ENCODE data around the gene CPA3.

Gene CPA3

DNA sequence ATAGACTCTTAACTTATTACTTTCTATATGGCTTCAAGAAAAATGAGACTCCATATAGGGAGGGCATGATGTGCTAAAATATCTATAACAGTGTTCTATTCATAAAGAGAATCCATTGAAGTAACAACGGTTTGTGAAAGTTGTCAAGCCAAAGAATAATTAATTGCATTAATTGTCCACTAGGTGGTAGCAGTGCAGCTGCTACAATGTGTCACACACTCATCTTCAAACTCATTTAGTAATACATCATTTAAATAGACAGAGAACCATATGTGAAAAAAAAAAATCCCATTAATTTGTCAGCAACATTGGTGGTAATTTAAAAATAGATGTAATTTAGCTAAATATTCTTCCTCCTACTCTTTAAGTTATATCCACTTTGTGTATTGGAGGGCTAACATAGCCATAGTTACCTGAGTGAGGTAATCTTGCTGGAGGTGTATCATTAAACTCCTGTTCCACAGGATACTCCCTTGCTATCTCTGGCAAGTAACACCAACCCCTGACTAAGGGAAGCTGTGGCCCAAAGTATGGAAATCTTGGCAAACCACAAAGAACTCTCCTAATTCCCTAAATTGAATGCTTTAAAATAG is 3.7 kb upstream of the CPA3 start:
- no peak for DNase-seq

DNA sequence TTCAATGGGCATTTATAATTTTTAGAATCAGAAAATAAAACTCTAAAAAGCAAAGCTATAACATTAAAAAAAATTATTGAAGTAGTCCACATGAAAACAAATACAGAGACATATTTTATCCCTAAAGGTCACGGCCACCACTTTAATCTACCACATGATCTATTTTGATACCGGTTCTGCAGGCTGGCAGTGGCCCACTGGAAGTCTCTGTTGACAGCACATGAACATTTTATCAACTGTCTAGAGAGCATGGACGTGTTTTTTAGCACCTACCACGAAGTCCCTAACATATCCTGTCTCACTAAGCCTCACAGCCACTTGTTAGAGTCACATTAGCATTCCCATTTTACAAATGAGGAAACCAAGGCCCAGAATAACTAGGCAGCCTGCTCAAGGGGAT is 1.8 kb upstream of the CPA3 start:
- no peak for DNase-seq

DNA sequence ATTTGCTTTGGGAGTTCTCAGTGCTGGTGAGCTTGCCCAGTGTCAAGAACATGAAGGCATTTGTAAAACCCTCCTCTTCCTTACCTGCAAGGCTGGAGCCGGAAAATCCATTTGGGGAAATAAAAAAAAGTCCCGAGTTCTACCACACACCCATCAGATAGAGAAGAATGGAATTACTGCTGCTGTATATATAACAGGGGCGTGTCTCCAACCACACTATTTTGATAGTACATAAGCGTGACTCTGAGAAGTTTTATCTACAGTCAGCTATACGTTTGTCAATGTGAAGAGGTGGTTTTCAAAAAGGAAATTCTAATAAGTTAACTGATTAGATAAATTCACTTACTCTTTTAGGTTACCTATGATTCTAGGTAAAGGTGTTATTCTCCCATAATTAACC is 1.3 kb upstream of the CPA3 start:
- no peak for DNase-seq

DNA sequence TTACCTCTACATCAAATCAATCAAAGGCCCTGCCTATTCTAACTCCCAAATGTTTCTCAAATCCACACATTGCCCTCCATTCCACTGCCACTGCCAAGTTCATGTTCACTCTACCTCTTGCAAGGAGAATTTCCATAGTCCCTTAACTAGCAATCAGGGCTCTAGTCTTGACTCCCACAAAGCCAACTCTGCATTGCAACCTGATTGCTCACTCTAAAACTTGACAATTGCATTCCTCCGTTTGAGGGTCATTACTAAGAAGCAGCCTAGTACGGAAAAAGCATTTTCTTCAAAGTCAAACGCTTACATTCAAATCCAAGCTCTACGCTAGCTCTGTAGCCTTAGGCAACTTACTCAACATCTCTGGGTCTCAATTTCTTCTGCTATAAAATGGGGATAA is 1.2 kb downstream of the CPA3 start:
- DNase-seq = no peak

DNA sequence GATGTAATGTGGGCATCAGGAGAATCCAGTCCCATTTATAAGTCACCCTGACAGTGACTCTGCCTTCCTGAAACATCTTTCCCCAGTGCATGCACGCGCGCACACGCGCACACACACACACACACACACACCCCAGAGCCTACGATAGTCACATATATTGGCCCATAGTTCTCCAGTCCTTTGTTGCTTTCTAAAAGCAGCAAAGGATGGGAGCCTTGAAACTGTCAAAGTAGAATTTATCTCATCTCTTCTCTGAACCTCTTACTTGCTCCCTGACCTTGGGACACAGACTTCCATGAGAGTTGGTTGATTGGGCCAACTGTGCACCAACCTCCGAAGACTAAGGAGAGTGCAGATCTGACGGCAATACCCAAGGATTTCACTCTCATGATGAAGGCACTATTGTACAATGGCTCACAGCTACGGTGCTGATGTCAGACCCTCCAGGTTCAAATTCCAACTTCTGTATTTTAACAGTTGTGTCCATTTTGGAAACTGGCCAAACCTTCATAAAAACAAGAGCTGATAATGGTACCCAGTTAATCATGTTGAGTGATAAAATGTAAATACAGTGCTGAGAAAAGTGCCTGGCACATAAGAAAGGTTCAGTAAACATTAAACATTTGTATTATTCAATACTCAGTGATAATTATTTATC is 8.3 kb downstream of the CPA3 start:
- no peak for DNase-seq

DNA sequence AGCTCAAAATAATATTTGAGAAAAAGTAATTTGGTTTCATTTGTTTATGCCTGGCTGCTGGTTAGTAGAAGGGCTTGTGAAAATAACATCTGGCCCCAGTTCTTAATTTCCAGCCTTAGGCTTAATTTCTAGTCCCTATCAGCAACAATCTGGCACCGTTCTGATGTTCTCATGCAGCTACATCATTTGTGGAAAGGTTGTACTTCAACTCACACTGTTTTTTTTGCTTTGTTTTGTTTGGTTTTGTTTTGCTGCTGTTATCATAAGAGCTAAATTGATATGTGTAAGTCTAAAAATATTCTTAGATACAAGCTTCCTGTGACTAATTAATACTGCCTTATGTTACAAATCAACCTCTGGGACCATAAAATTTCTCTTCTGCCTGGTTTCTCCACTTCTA is 8.9 kb downstream of the CPA3 start:
- no peak for DNase-seq

DNA sequence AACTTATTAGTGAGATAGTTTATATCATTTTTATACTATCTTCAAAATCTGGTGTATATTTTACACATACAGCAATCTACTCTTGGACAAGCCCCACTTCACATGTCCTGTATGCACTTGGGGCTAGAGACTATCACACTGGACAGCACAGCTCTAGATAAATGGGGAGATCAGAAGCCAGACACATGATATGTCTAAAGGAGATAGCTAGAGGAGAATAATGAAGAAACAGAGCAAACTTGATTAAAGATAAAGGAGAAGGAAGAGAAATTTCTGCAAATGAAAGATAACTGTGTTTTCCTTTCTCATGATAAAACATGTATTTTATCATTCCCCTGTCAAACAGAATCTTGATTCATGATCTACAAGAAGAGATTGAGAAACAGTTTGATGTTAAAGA is 13.0 kb downstream of the CPA3 start:
- DNase-seq = no peak

DNA sequence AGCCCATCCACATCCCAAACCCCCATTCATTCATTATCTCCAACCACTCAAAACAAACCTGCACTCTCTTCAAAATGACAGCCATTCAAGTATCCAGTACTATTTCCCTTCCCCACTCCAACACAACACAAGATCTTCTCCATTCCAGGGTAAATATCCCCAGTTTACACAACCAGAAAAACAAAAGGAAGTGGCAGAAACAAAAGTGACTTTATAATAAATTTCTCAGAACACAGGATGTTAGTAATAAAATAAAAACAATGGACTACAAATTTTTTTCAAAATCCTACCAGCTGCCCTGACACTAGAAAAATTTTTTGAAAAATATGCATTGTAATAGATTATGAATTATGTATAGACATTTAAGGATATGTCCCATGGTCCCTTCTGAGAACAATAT is 14.2 kb downstream of the CPA3 start:
- DNase-seq = no peak

DNA sequence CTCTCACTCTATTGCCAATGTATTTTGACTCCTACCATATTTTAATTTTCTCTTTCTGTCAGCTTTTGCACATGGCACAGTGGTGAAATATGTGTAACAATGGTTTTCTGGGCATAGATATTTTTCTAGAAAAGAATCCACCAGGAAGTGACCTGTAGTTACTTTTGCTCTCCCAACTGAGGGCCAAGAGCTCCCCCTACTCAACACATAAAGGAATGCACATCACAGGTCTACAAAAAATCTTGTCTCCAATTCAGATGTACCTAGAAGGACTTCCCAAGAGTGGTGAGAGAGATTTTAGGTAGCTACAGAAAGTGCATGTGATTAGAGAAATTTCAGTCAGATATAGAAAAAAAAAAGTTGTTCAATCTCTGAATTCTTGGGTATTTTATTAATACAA is 15.6 kb downstream of the CPA3 start:
- no peak for DNase-seq

DNA sequence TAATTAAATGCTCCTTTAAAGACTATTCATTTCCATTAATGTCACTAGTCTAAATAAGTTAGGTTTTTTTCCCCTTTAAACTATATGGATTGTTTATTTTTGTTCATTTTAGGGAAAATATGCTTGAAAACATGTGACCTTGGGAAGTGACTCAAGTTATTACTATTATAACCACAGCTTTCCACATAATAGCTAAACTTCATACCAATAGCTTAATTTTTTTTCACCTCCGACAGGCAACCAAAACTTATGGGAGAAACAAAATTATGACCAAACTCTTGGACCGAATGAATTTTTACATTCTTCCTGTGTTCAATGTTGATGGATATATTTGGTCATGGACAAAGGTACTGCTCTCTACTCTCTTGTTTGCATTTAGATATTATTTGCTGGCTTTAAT is 16.2 kb downstream of the CPA3 start:
- no peak for DNase-seq

DNA sequence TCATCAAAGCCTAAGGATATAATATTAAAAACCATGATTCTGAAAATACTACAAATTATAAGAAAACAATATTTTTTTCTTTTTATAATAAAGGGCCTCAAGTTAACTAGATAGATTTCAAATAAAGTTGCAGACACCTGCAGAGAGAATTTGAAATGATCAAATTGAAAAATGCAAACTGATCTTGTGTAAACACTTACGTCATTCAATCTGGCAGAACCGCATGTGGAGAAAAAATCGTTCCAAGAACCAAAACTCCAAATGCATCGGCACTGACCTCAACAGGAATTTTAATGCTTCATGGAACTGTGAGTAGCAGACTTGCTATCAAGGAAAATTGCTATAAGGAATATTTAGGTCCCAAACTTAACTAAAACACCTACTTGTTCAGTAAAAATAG is 17.2 kb downstream of the CPA3 start:
- no peak for DNase-seq

DNA sequence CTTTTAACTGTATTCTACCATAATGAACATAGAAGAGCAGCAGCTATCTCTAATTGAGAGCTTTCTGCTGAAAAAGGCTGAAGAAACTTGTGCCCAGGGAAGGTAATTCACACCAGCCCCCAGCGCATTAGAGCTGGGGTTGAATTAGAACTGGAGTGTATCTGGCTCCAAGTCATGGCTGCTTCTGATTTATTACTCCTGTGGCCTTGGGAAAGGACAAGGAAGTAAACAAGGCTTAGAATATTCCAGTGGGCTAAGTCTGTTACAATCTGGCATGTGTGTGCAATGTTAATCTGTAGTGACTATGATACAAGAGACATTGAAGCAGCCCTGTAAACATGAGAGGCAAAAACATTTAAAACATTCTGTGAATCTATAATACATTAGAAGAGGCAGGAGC is 18.1 kb downstream of the CPA3 start:
- no peak for DNase-seq

DNA sequence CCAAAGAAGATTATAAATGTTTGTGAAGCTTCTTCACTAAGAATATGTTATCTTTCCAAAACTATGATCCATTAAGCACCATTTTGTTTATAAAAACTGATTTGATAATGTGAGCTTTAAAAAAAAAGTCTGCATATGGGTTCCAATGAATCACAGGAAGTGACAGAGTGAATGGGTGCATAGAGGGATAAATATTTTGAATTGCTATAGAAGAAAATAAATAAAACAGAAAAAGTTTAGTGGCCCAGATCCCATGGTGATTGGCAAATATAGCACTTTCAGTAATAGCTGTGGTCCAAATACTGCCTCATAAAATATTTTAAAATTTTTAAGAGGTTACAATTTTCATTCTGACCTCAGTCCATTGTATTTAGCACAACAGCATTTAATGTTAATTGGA is 19.2 kb downstream of the CPA3 start:
- DNase-seq = no peak

DNA sequence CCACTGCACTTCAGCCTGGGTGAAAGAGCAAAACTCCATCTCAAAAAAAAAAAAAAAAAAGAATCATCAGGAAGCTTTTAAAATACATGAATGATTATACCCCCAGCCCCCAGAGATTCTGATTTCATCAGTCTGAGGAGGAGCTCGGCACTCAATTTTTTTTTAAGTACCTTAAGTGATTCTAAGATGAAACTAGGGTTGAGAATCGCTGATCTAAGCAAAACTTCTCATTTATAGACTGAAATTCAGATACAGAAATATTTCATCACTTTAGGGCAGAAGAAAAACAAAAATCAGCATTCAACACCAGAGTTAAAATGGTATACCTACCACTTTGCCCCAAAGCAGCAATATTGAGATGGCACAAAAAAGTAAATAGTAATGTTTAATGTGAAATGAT is 24.7 kb downstream of the CPA3 start:
- DNase-seq = no peak

DNA sequence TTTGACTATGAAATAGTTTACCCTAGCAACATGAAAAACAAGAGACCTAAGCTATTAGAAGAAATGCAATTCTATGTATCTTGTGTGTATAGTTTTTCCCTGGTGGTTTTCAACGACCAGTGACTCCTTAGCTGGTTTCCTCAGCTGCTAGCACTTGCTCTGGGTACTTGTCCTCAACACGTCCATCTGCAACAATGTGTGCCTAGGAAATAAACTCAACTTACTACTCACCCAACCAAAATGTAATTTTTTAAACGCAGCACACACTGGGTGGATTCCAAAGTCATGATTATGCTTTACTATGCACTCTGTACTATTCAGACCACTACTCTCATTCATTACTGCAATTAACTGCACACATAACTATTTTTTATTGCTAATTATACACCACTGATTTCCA is 31.0 kb downstream of the CPA3 start:
- DNase-seq = no peak

DNA sequence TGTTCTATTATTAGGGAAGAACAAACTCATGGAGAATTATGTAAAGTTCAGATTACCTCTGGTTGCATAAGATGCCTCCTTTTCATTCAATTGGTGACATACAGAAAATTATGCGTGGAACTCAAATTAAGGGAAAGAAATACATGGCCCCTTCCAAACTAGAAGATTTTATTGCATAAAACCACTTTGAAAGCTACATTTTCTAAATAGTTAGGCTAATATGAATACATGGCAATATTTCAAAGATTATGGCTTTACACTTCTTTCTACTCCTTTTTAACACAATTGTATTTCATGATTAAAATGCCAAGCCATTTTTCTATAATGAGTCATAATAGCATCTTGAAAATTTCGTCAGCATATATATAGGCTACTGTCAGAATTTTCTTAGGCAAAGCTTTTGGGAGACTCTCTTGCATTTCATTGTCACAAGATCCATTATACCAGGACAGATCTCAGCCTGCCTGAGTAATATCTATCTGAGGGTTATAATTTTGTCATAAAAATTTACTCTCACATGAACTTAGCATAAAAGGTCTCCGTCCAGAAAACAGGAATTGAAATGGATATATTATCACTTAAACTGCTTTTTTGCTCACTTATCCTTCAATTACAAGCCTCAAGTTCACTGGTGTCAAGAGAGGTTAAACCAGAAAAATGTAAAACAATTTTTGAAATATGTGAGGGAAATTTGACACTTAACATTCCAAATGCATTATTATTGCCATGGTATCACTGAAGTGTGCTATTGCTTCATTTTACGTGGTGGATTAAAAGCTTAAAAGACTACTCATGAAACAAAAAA is 37.1 kb downstream of the CPA3 start:
- DNase-seq = no peak

DNA sequence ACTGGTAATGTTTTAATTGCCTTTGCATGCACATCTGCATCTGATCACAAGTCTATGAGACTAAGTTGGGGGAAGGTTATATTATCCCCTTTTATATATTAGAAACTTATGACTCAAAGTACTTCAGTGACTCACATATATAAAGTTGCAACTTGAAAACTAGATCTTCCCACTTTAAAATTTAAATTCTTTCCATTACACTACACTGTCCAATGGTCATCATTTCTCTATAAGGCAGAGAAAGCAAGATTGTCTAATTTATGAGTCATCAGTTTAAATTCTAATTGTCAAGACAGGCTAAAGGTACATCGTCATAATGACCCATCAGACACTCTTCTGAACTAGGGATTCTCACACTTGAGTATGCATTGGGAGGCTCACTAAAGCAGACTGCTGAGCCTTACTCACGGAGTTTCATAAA is 37.9 kb downstream of the CPA3 start:
- DNase-seq = no peak

DNA sequence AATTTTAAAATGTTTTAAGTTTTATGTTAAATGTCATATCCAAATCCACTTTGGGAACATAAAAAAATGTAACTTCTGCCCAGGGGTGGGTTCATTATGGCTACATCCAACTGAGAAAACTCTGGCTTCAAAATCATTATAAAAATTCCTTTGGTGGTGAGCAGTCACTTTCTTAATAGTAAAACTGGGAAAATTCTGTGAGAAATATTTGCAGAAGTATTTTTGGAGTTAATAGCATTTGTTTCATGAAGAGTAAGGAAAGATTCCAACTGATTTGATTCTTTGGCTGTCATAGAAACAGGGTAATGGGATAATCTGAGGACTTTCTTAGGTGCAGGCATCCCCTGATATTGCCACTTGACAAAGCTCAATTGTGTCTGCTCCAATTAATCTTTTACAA is 38.8 kb downstream of the CPA3 start:
- no peak for DNase-seq

DNA sequence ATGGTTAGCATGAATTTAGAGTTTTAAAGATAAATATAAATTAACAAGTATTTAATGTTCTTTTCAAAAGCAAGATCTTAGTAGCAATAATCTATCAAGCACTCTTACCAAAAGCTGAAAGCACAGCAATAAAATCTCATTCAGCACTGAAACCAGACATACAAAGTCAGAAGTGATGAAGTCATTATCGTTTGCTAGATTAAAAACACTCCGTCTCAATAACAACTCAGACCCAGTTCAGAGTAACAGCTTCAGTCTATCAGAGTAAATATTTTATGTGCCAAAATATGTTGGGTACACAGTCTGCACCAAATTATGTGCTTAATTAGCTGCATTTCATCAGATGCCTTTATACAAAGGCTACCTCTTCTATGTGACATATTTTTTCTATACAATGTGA is 41.6 kb downstream of the CPA3 start:
- no peak for DNase-seq

DNA sequence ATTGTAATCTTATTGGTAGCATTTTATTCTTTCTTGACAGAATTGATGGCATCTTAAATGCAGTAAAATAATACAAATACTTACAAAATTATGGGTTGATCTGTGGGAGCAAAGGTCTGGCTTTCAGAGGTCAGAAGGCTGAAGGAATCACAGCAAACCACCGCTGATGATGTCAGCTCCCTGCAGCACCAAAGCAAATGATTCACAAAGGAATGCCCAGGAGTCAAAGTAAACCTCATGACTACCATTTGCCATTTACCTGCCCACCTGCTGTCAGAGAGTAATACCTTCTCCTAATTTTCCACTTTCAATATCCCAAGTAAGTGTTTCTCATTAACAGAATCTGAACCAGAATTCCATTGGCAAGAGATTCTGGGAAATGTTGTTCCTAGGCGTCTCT is 46.1 kb downstream of the CPA3 start:
- no peak for DNase-seq

DNA sequence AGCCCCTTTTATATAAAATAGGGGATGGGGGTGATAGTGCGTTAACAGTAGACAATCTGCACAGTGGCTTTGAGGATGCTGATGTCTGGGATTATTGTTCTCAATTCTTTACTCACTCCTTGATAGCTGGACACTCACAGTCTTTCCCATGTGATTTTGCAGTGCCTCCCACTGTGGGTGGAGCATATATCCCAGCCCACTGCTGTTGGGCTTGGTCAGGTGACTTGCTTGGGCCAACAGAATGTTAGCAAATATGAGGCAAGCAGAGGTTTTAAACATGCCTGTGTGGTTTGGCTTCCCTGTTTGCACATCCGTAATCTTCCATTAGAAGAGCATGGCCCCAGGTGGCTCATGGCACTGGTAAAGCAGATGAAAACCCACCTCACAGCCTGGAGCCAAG is 46.5 kb downstream of the CPA3 start:
- DNase-seq = no peak

DNA sequence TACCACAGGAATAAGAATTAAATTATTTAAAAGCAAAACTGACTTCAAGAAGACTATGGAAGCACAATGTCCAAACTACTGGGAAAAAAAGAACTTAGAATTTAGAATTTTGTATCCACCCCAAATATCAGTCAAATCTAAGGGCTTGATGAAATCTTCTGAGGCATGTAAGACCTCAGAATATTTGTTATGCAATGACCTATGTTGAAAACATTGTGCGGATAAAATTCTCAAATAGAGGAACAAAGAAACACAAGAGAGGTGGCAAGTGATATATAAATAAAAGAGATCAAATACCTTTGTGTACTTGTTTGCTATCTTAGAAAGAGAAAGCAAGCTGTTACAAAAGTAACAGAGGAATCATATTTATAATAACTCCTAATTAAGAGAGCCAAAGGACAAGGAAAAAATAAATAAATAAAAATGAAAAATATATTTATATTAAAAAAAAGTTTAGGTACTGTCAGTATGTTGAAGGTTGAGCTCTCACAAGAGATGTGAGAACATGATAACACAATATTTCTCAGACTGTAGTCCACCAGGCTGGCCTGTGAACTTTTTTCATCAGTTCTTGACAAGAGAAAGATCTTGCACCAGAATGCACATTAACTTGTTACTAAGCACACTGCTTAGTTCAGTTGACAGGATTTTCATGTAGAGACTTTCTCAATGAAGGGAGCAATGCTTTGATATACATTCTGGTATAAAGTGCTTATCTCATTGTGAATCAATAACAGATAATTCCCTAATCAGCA is 50.0 kb downstream of the CPA3 start:
- DNase-seq = no peak

DNA sequence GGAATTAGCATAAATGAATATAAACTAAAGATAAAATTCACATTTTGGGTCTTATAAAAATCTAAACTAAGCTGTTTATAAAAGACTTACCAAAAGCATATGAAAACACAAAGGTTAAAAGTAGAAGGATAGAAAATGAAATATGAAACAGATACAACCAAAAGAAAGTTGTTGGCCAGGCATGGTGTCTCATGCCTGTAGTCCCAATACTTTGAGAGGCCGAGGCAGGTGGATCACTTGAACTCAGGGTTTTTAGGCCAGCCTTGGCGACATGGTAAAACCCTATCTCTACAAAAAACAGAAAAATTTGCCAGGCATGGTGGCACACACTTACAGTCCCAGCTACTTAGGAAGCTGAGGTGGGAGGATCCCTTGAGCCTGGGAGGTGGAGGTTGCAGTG is 51.0 kb downstream of the CPA3 start:
- no peak for DNase-seq

DNA sequence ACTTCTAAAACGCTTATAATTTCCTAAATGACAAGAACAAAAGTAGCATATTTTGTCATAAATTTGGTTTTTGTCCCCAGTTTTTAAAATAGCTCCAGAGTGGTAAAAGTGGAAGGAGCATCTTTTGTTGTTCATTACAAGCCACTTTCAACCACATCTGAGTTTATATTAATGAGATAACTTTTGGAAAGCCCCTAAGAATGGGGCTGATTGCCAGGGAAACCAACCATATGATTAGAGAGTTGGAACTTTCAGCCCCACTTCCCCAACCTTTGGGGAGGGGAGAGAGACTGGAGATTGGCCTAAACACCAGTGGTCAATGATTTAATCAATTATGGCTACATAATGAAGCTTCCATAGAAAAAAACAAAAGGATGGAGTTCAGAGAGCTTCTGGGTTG is 57.4 kb downstream of the CPA3 start:
- DNase-seq = no peak

Measured in activated effector memory CD4-positive, alpha-beta T cell treated with Interleukin-2 at 50 U/mL for 16 hours (primary cell).